ENCODE results near the gene B4GALNT1. TPM values are rescaled to one million over a fixed set of nuclear protein-coding genes. Genes with fewer than 3 reads are reported as not detected.

B4GALNT1 gene
- total RNA-seq, 4 donors from 2014 or later: 0.88 to 7.9 (median 2.2) TPM

- Histone ChIP-seq H3K4me3 (replicated peaks in 1 of 3) (peak overlapping the region in 1 of 3 donors; percentile 1), H3K36me3 (no peaks in the 10 kb centered on the region), H3K27ac (no peak overlapping the region), H3K9me3 (no peaks in the 10 kb centered on the region), H3K27me3 (peaks cover 31% of the 10 kb centered on the region), H3K4me1 (peaks cover 6 to 20% of the 10 kb centered on the region in 2 donors)
- intact Hi-C loops (cut with DNase I): loop anchor here (5.0 kb wide), 2 partner anchors 39 to 164 kb away; partner anchors contain the start of genes GLI1 and INHBE
- WGBS, 2 donors: 2 to 3% methylated on average over 43 to 44 of the region's 49 CpGs
- TF ChIP-seq CTCF (IDR thresholded peaks at IDR 0.05): peak; percentile 74 to 91 (median 85)
- TF ChIP-seq POLR2A (IDR thresholded peaks at IDR 0.05): no peak
- peak; percentile 59 for DNase-seq
Observed at GRCh38 chr12:57621497-57622292, 11.3 kb downstream of the B4GALNT1 start.

- Histone ChIP-seq H3K27me3 (peaks cover 24% of the 10 kb centered on the region), H3K9me3 (no peaks in the 10 kb centered on the region), H3K4me1 (peaks cover 6 to 20% of the 10 kb centered on the region in 2 donors), H3K4me3 (replicated peaks in 1 of 3) (peak overlapping the region in 1 of 3 donors; percentile 1), H3K27ac (no peak overlapping the region), H3K36me3 (no peaks in the 10 kb centered on the region)
- intact Hi-C loops (cut with DNase I): loop anchor here (5.0 kb wide), 2 partner anchors 39 to 164 kb away; partner anchors contain the start of genes GLI1 and INHBE
- no peak for DNase-seq
- WGBS, 2 donors: 3 to 8% methylated on average over 28 to 32 of the region's 42 CpGs
- TF ChIP-seq POLR2A (IDR thresholded peaks at IDR 0.05) (no peak), CTCF (IDR thresholded peaks at IDR 0.05) (no peak)
Observed at GRCh38 chr12:57620936-57621496, 12.0 kb downstream of the B4GALNT1 start.

GRCh38 chr12:57620245-57620935, 12.6 kb downstream of the B4GALNT1 start:
- intact Hi-C loops (cut with DNase I): loop anchor here (5.0 kb wide), 2 partner anchors 38 to 163 kb away; partner anchors contain the start of genes GLI1 and INHBE
- Histone ChIP-seq H3K4me1 (peaks cover 6 to 20% of the 10 kb centered on the region in 2 donors), H3K27ac (no peak overlapping the region), H3K27me3 (peaks cover 23% of the 10 kb centered on the region), H3K9me3 (no peaks in the 10 kb centered on the region), H3K36me3 (no peaks in the 10 kb centered on the region), H3K4me3 (replicated peaks in 1 of 3) (no peak overlapping the region)
- 25 to 31% methylated on average over 11 to 12 of the region's 13 CpGs for WGBS, 2 donors
- no peak for DNase-seq
- TF ChIP-seq CTCF (IDR thresholded peaks at IDR 0.05): no peak
- no peak for TF ChIP-seq POLR2A (IDR thresholded peaks at IDR 0.05)

GRCh38 chr12:57619434-57620244, 13.4 kb downstream of the B4GALNT1 start:
- peaks cover 6 to 20% of the 10 kb centered on the region in 2 donors for H3K4me1 ChIP-seq

More at GRCh38 chr12:57619434-57620244, 13.4 kb downstream of the B4GALNT1 start:
- Histone ChIP-seq H3K4me3 (replicated peaks in 1 of 3) (no peak overlapping the region), H3K27me3 (peaks cover 23% of the 10 kb centered on the region), H3K27ac (no peak overlapping the region), H3K9me3 (no peaks in the 10 kb centered on the region), H3K36me3 (no peaks in the 10 kb centered on the region)
- peak in 1 of 2 donors; percentile 35 for DNase-seq
- TF ChIP-seq CTCF (IDR thresholded peaks at IDR 0.05) (no peak), POLR2A (IDR thresholded peaks at IDR 0.05) (no peak)
- WGBS, 2 donors: 8 to 16% methylated on average over 5 to 18 of the region's 46 CpGs
- intact Hi-C loops (cut with DNase I): loop anchor here (5.0 kb wide), 2 partner anchors 37 to 162 kb away; partner anchors contain the start of genes GLI1 and INHBE

Data from thyroid gland (tissue), 4 donors.